ENCODE data around the gene CHRNB4.

GRCh38 chr15:78679089-78679511 is 38.1 kb upstream of the CHRNB4 start:
- TF ChIP-seq CTCF (IDR thresholded peaks at IDR 0.05): no peak
- TF ChIP-seq POLR2A (IDR thresholded peaks at IDR 0.05): no peak

Data from right lobe of liver (tissue), 4 donors.